ENCODE data around the gene KLHL1.

The KLHL1 gene

GRCh38 chr13:69857183-69857821 lies 250.9 kb downstream of the KLHL1 start:
- DNase-seq: no peak

GRCh38 chr13:69856331-69856730 lies 251.9 kb downstream of the KLHL1 start:
- DNase-seq: no peak

- no peak for DNase-seq
Measured at GRCh38 chr13:69828527-69828926, 279.7 kb downstream of the KLHL1 start.

GRCh38 chr13:69820180-69820579 lies 288.1 kb downstream of the KLHL1 start:
- DNase-seq: no peak

- DNase-seq: no peak
Measured at GRCh38 chr13:69817333-69817869, 290.9 kb downstream of the KLHL1 start.

- DNase-seq: no peak
Measured at GRCh38 chr13:69809152-69809551, 299.1 kb downstream of the KLHL1 start.

GRCh38 chr13:69796256-69796655 lies 312.0 kb downstream of the KLHL1 start:
- DNase-seq: no peak

GRCh38 chr13:69793783-69794453 lies 314.3 kb downstream of the KLHL1 start:
- no peak for DNase-seq

GRCh38 chr13:69776937-69777336 lies 331.3 kb downstream of the KLHL1 start:
- no peak for DNase-seq

GRCh38 chr13:69769608-69770007 lies 338.6 kb downstream of the KLHL1 start:
- no peak for DNase-seq

- no peak for DNase-seq
Measured at GRCh38 chr13:69761581-69761980, 346.7 kb downstream of the KLHL1 start.

GRCh38 chr13:69755101-69755500 lies 353.2 kb downstream of the KLHL1 start:
- DNase-seq: no peak

GRCh38 chr13:69751259-69751658 lies 357.0 kb downstream of the KLHL1 start:
- DNase-seq: no peak

GRCh38 chr13:69737129-69737935 lies 370.9 kb downstream of the KLHL1 start:
- DNase-seq: no peak

GRCh38 chr13:69721631-69722030 lies 386.6 kb downstream of the KLHL1 start:
- no peak for DNase-seq

GRCh38 chr13:69720278-69720983 lies 387.8 kb downstream of the KLHL1 start:
- DNase-seq: no peak

GRCh38 chr13:69706807-69707206 lies 401.4 kb downstream of the KLHL1 start:
- no peak for DNase-seq

GRCh38 chr13:69704311-69704710 lies 403.9 kb downstream of the KLHL1 start:
- no peak for DNase-seq

GRCh38 chr13:69690999-69691398 lies 417.3 kb downstream of the KLHL1 start:
- DNase-seq: no peak

GRCh38 chr13:69683921-69684686 lies 424.1 kb downstream of the KLHL1 start:
- DNase-seq: no peak

- DNase-seq: no peak
Measured at GRCh38 chr13:69681722-69682121, 426.5 kb downstream of the KLHL1 start.

- DNase-seq: no peak
Measured at GRCh38 chr13:69677343-69677742, 430.9 kb downstream of the KLHL1 start.

Measured in activated gamma-delta T cell treated with Interleukin-2 at 50 U/mL for 16 hours (primary cell).